Body of pancreas (tissue), 4 donors: ENCODE data around the gene SYN1. TPM values are rescaled to one million over a fixed set of nuclear protein-coding genes. Genes with fewer than 3 reads are reported as not detected.
"Not testable (repeated sequence)": the region's sequence is repeated elsewhere in the genome, so short reads cannot be mapped to it uniquely, and the experiment has no call there.

Experiments used
- ATAC-seq: fragments of 150-250 bp; one replicate; pipeline ENCODE4 v1.9.1; 2016
- DNase-seq, 4 donors: peaks; one replicate each; pipeline ENCODE4 v3.0.0-alpha.2; 2019
- H3K27ac ChIP-seq, 4 donors: fragments of 200-600 bp; sonication (generic); 1 replicate in 3 of 4; 2 replicates in 1 of 4; pipeline versions ENCODE4 v1.5.1 to v1.6.1; 2016 to 2019; ENCODE audit warnings: mild to moderate bottlenecking in 1 of 4, mixed read lengths in 1 of 4, moderate library complexity in 1 of 4
- H3K27me3 ChIP-seq, 2 donors: fragments of 200-600 bp; sonication (generic); one replicate each; pipeline ENCODE4 v1.6.0; 2016; ENCODE audit warnings: mild to moderate bottlenecking in 1 of 2
- H3K36me3 ChIP-seq, 2 donors: fragments of 200-600 bp; sonication (generic); replicated peaks in 1 of 2; 2 replicates each; pipeline ENCODE4 v1.5.1; 2016; ENCODE audit warnings: low read depth in 2 of 2; ENCODE audit not compliant: insufficient read depth in 1 of 2
- H3K4me1 ChIP-seq: fragments of 200-600 bp; sonication (generic); one replicate; pipeline ENCODE4 v1.6.0; 2016
- H3K4me3 ChIP-seq, 2 donors: fragments of 200-600 bp; sonication (generic); 1 replicate in 1 of 2; 2 replicates in 1 of 2; pipeline ENCODE4 v1.5.1; 2016 to 2019
- H3K9me3 ChIP-seq, 3 donors: fragments of 200-600 bp; sonication (generic); 1 replicate in 2 of 3; 2 replicates in 1 of 3; pipeline ENCODE4 v1.5.1; 2016
- CTCF ChIP-seq, 7 experiments: fragments of 450-650 bp in 4 of 7; fragments of 200-600 bp in 3 of 7; sonication (generic) in 3 of 7; IDR thresholded peaks; one replicate each; pipeline ENCODE4 v1.5.1; 2016 to 2019; ENCODE audit warnings: antibody characterized with exemption in 7 of 7
- POLR2A ChIP-seq, 3 donors: fragments of 450-650 bp; IDR thresholded peaks; one replicate each; pipeline ENCODE4 v1.6.1; 2016; ENCODE audit warnings: antibody characterized with exemption in 3 of 3, mild to moderate bottlenecking in 2 of 3
- WGBS, 2 donors: methylation state at CpG; one replicate each; pipeline ENCODE4 v1.1.5; 2017; 5-methylcytosine and 5-hydroxymethylcytosine counted together
- intact Hi-C: fragments of 100-400 bp; cut with DNase I; formaldehyde crosslinking; loops from one replicate; pipeline ENCODE4 v1.15.1; 2023
- total RNA-seq, 2 donors: library from RNA; depleted of rRNA; stranded (reverse); fragments of >200 nt; gene quantifications; one replicate each; pipeline ENCODE4 v1.1.0, GENCODE V29; 2016

Gene SYN1
- 1 to 10 TPM in 1 of 2 donors, under 1 TPM in 1; 0.26 to 4.0 TPM for total RNA-seq

- no peak for TF ChIP-seq POLR2A (IDR thresholded peaks at IDR 0.05)
- peak in 3 of 7 experiments; percentile 22 to 62 (median 47) for TF ChIP-seq CTCF (IDR thresholded peaks at IDR 0.05)
- WGBS, 2 donors, result 1% methylated on average over 54 of the region's 88 CpGs; no CpG with 5 or more reads in 1 of the 2 donors
- no peaks in the 10 kb centered on the region for H3K27me3 ChIP-seq
- H3K27ac ChIP-seq, result no peak within 1 kb of the TSS
- peaks cover 13% of the 10 kb centered on the region for H3K4me1 ChIP-seq
- no peaks in the 10 kb centered on the region for H3K9me3 ChIP-seq
- no peak within 1 kb of the TSS for H3K4me3 ChIP-seq
- DNase-seq, result peak; percentile 84 to 87 (median 86)
- ATAC-seq, result peak; percentile 96
- intact Hi-C loops, result no loop called here
- no peaks in the 10 kb centered on the region for H3K36me3 ChIP-seq
Observed at GRCh38 chrX:47619486-47620302, at the start of gene SYN1. SYN1 (minus strand) TSS chrX:47619857; CDS start chrX:47619728, 129 bp downstream.

GRCh38 chrX:47665797-47666196 is 46.1 kb upstream of the SYN1 start:
- H3K4me1 ChIP-seq, H3K27ac ChIP-seq, ATAC-seq, H3K9me3 ChIP-seq, intact Hi-C loops, DNase-seq, H3K36me3 ChIP-seq, H3K27me3 ChIP-seq, H3K4me3 ChIP-seq: not testable (repeated sequence)
- 82 to 90% methylated on average over 4 of the region's 4 CpGs for WGBS, 2 donors

- H3K36me3 ChIP-seq, result no peaks in the 10 kb centered on the region
- no peaks in the 10 kb centered on the region for H3K9me3 ChIP-seq
- H3K4me1 ChIP-seq, result no peaks in the 10 kb centered on the region
- intact Hi-C loops, result no loop called here
- H3K27ac ChIP-seq, result no peak overlapping the region
- DNase-seq (no peak), ATAC-seq (no peak)
- H3K4me3 ChIP-seq, result no peak overlapping the region
- H3K27me3 ChIP-seq, result no peaks in the 10 kb centered on the region
- TF ChIP-seq CTCF (IDR thresholded peaks at IDR 0.05) (no peak), POLR2A (IDR thresholded peaks at IDR 0.05) (no peak)
- 82 to 83% methylated on average over 4 to 5 of the region's 5 CpGs for WGBS, 2 donors
Observed at GRCh38 chrX:47664737-47665136, 45.1 kb upstream of the SYN1 start.

GRCh38 chrX:47662144-47662657 is 42.5 kb upstream of the SYN1 start:
- Histone ChIP-seq H3K4me1 (no peaks in the 10 kb centered on the region), H3K36me3 (no peaks in the 10 kb centered on the region), H3K27ac (no peak overlapping the region), H3K4me3 (no peak overlapping the region), H3K9me3 (no peaks in the 10 kb centered on the region), H3K27me3 (no peaks in the 10 kb centered on the region)
- ATAC-seq (no peak), DNase-seq (peak in 1 of 4 donors; percentile 32)
- intact Hi-C loops, result no loop called here
- WGBS, 2 donors, result 71 to 82% methylated on average over 1 of the region's 1 CpG
- no peak for TF ChIP-seq POLR2A (IDR thresholded peaks at IDR 0.05)
- TF ChIP-seq CTCF (IDR thresholded peaks at IDR 0.05), result no peak

GRCh38 chrX:47661539-47661938 is 41.9 kb upstream of the SYN1 start:
- Histone ChIP-seq H3K27me3 (no peaks in the 10 kb centered on the region), H3K4me1 (no peaks in the 10 kb centered on the region), H3K4me3 (no peak overlapping the region), H3K36me3 (peaks cover 0 to 3% of the 10 kb centered on the region in 2 donors), H3K9me3 (no peaks in the 10 kb centered on the region), H3K27ac (no peak overlapping the region)
- TF ChIP-seq POLR2A (IDR thresholded peaks at IDR 0.05) (no peak), CTCF (IDR thresholded peaks at IDR 0.05) (no peak)
- DNase-seq, result no peak
- intact Hi-C loops, result no loop called here
- ATAC-seq, result no peak
- WGBS, 2 donors, result 90 to 95% methylated on average over 5 to 7 of the region's 7 CpGs
